H9 (cell line): ENCODE data around the gene PKD1. TPM values are rescaled to one million over a fixed set of nuclear protein-coding genes. Genes with fewer than 3 reads are reported as not detected.

Source experiments
- DNase-seq: peaks from one replicate; pipeline ENCODE4 v3.0.0-alpha.2; 2017
- H2AFZ ChIP-seq: one replicate; pipeline ENCODE4 v1.6.1; 2013; ENCODE audit warnings: mild to moderate bottlenecking, low read length, control low read depth, moderate library complexity
- H2AK5ac ChIP-seq: 2 replicates; pipeline ENCODE4 v1.6.1; 2013; ENCODE audit warnings: low read length, control low read depth, mixed read lengths; ENCODE audit not compliant: insufficient read length
- H2BK120ac ChIP-seq: one replicate; pipeline ENCODE4 v1.6.1; 2013; ENCODE audit warnings: low read depth, mild to moderate bottlenecking, low read length, control low read depth, inconsistent platforms; ENCODE audit not compliant: poor library complexity, severe bottlenecking
- H2BK12ac ChIP-seq: 2 replicates; pipeline ENCODE4 v1.6.1; 2013; ENCODE audit warnings: low read length, control low read depth, mixed read lengths, low read depth; ENCODE audit not compliant: insufficient read length
- H2BK15ac ChIP-seq: 2 replicates; pipeline ENCODE4 v1.6.1; 2013; ENCODE audit warnings: low read depth, low read length, control low read depth
- H2BK20ac ChIP-seq: one replicate; pipeline ENCODE4 v1.6.1; 2013; ENCODE audit warnings: low read depth, mild to moderate bottlenecking, low read length, control low read depth, inconsistent platforms; ENCODE audit not compliant: poor library complexity, severe bottlenecking
- H2BK5ac ChIP-seq: 2 replicates; pipeline ENCODE4 v1.6.1; 2013; ENCODE audit warnings: low read length, control low read depth, mixed read lengths; ENCODE audit not compliant: insufficient read length
- H3K14ac ChIP-seq: 2 replicates; pipeline ENCODE4 v1.6.1; 2013; ENCODE audit warnings: low read length, control low read depth; ENCODE audit not compliant: insufficient read depth
- H3K18ac ChIP-seq: 2 replicates; pipeline ENCODE4 v1.6.1; 2013; ENCODE audit warnings: low read depth, mild to moderate bottlenecking, mixed read lengths, low read length, control low read depth; ENCODE audit not compliant: insufficient read length
- H3K23ac ChIP-seq: 2 replicates; pipeline ENCODE4 v1.6.1; 2013; ENCODE audit warnings: low read length, control low read depth, mixed read lengths, low read depth; ENCODE audit not compliant: insufficient read length
- H3K23me2 ChIP-seq: 2 replicates; pipeline ENCODE4 v1.6.1; 2013; ENCODE audit warnings: low read depth, mild to moderate bottlenecking, mixed read lengths, low read length, control low read depth; ENCODE audit not compliant: insufficient read length, poor library complexity, severe bottlenecking
- H3K27ac ChIP-seq: 2 replicates; pipeline ENCODE4 v1.5.1; 2013; ENCODE audit warnings: low read length, control low read depth, mixed read lengths, low read depth; ENCODE audit not compliant: insufficient read length
- H3K27me3 ChIP-seq: 2 replicates; pipeline ENCODE4 v1.6.1; 2013; ENCODE audit warnings: low read length, control low read depth, inconsistent platforms; ENCODE audit not compliant: insufficient read depth
- H3K4ac ChIP-seq: 2 replicates; pipeline ENCODE4 v1.6.1; 2013; ENCODE audit warnings: low read depth, mild to moderate bottlenecking, control low read depth, inconsistent platforms, low read length, moderate library complexity
- H3K4me1 ChIP-seq: 2 replicates; pipeline ENCODE4 v1.6.1; 2013; ENCODE audit warnings: low read length, control low read depth, inconsistent platforms; ENCODE audit not compliant: insufficient read depth
- H3K4me2 ChIP-seq: 2 replicates; pipeline ENCODE4 v1.6.1; 2013; ENCODE audit warnings: low read length, control low read depth, mixed read lengths; ENCODE audit not compliant: insufficient read length, insufficient read depth
- H3K56ac ChIP-seq: 2 replicates; pipeline ENCODE4 v1.6.1; 2013; ENCODE audit warnings: low read depth, mild to moderate bottlenecking, mixed read lengths, low read length, control low read depth; ENCODE audit not compliant: insufficient read length
- H3K79me1 ChIP-seq: 2 replicates; pipeline ENCODE4 v1.6.1; 2013; ENCODE audit warnings: low read depth, mild to moderate bottlenecking, moderate library complexity, low read length, control low read depth, inconsistent platforms; ENCODE audit not compliant: insufficient read depth, poor library complexity, severe bottlenecking
- H3K79me2 ChIP-seq: 2 replicates; pipeline ENCODE4 v1.6.1; 2013; ENCODE audit warnings: low read length, control low read depth, inconsistent platforms; ENCODE audit not compliant: insufficient read depth
- H3K9ac ChIP-seq: 2 replicates; pipeline ENCODE4 v1.6.1; 2013; ENCODE audit warnings: low read length, control low read depth, mixed read lengths; ENCODE audit not compliant: insufficient read length; ENCODE audit errors: extremely low read depth
- H3K9me3 ChIP-seq: one replicate; pipeline ENCODE4 v1.6.1; 2013; ENCODE audit warnings: low read depth, low read length, inconsistent platforms; ENCODE audit not compliant: control insufficient read depth
- H3T11ph ChIP-seq: one replicate; pipeline ENCODE4 v1.6.1; 2013; ENCODE audit warnings: mild to moderate bottlenecking, low read length, control low read depth, inconsistent platforms
- H4K20me1 ChIP-seq: one replicate; pipeline ENCODE4 v1.6.1; 2013; ENCODE audit not compliant: control insufficient read depth, insufficient read length, insufficient read depth
- H4K5ac ChIP-seq: 2 replicates; pipeline ENCODE4 v1.6.1; 2013; ENCODE audit warnings: low read depth, mild to moderate bottlenecking, mixed read lengths, low read length, control low read depth; ENCODE audit not compliant: insufficient read length
- H4K8ac ChIP-seq: replicated peaks from 2 replicates; pipeline ENCODE4 v1.6.1; 2013; ENCODE audit warnings: low read length, control low read depth, mixed read lengths, low read depth; ENCODE audit not compliant: insufficient read length
- H4K91ac ChIP-seq: 2 replicates; pipeline ENCODE4 v1.6.1; 2013; ENCODE audit warnings: low read depth, mild to moderate bottlenecking, moderate library complexity, mixed read lengths, low read length, control low read depth; ENCODE audit not compliant: insufficient read length
- H3K27ac Mint-ChIP-seq, 3 experiments: 2 replicates in 2 of 3; 3 replicates in 1 of 3; pipeline ENCODE4 v1.8.0; 2020 to 2021; ENCODE audit warnings: mixed read lengths in 3 of 3, mild to moderate bottlenecking in 1 of 3, moderate library complexity in 1 of 3
- H3K27me3 Mint-ChIP-seq: 2 replicates; pipeline ENCODE4 v1.8.0; 2021; ENCODE audit warnings: low read depth, mild to moderate bottlenecking, moderate library complexity, mixed read lengths
- H3K36me3 Mint-ChIP-seq, 3 experiments: 2 replicates in 2 of 3; 3 replicates in 1 of 3; pipeline ENCODE4 v1.8.0; 2020 to 2021; ENCODE audit warnings: low read depth in 3 of 3, mixed read lengths in 3 of 3; ENCODE audit not compliant: insufficient read depth in 1 of 3
- H3K4me1 Mint-ChIP-seq, 2 experiments: 2 replicates each; pipeline ENCODE4 v1.8.0; 2020; ENCODE audit warnings: mixed read lengths in 2 of 2
- H3K4me3 Mint-ChIP-seq, 2 experiments: 2 replicates in 1 of 2; 3 replicates in 1 of 2; pipeline ENCODE4 v1.8.0; 2020 to 2021; ENCODE audit warnings: mild to moderate bottlenecking in 2 of 2, mixed read lengths in 2 of 2, moderate library complexity in 1 of 2
- H3K9me3 Mint-ChIP-seq, 2 experiments: 2 replicates in 1 of 2; 3 replicates in 1 of 2; pipeline ENCODE4 v1.8.0; 2020; ENCODE audit warnings: mild to moderate bottlenecking in 2 of 2, mixed read lengths in 2 of 2, moderate library complexity in 1 of 2
- CTCF ChIP-seq: fragments of 200-600 bp; sonication (generic); conservative IDR thresholded peaks from 3 replicates; pipeline ENCODE4 v1.8.0; 2021; ENCODE audit warnings: antibody characterized with exemption, mild to moderate bottlenecking
- WGBS: extraction: QIAGEN DNeasy Blood & Tissue Kit; methylation state at CpG from one replicate; pipeline ENCODE4 v1.1.7; 2013; ENCODE audit warnings: missing lambda C conversion rate, low lambda C conversion rate, mixed read lengths; ENCODE audit not compliant: insufficient read length; ENCODE audit errors: extremely low coverage; 5-methylcytosine and 5-hydroxymethylcytosine counted together
- total RNA-seq: library from RNA; stranded (reverse); gene quantifications from 2 replicates; pipeline ENCODE4 v1.2.1, GENCODE V29; 2021

PKD1 gene
- total RNA-seq, 1 experiment from 2014 or later = 88.0 TPM

GRCh38 chr16:2184346-2184745, 48.6 kb upstream of the PKD1 start:
- Histone ChIP-seq H3K23ac (no peak overlapping the region), H3K79me1 (no peaks in the 10 kb centered on the region), H3K4me1 (no peaks in the 10 kb centered on the region), H3T11ph (no peak overlapping the region), H2BK12ac (no peak overlapping the region), H2AFZ (no peak overlapping the region), H3K18ac (no peak overlapping the region), H4K20me1 (peaks cover 3% of the 10 kb centered on the region), H3K27ac (no peak overlapping the region), H3K9ac (no peak overlapping the region), H3K14ac (no peak overlapping the region), H3K56ac (no peak overlapping the region), H3K9me3 (no peaks in the 10 kb centered on the region), H2BK5ac (no peak overlapping the region), H2BK120ac (no peak overlapping the region), H3K27me3 (no peaks in the 10 kb centered on the region), H4K5ac (no peak overlapping the region), H3K4ac (no peak overlapping the region), H4K8ac (no peak overlapping the region), H2BK15ac (no peak overlapping the region), H3K79me2 (no peaks in the 10 kb centered on the region), H2BK20ac (no peak overlapping the region), H4K91ac (no peak overlapping the region), H3K4me2 (no peak overlapping the region), H3K23me2 (no peaks in the 10 kb centered on the region), H2AK5ac (no peak overlapping the region)
- Mint-ChIP-seq H3K27ac (peak overlapping the region in 2 of 3 experiments; percentile 10 to 79; a peak in 3 of 7 replicates), H3K36me3 (peaks cover 0 to 9% (median 4%) of the 10 kb centered on the region in 3 experiments; a peak in 3 of 7 replicates), H3K4me3 (no peak overlapping the region), H3K4me1 (peaks cover 3 to 7% of the 10 kb centered on the region in 2 experiments), H3K27me3 (no peaks in the 10 kb centered on the region; the same call in 1 of the 2 replicates), H3K9me3 (no peaks in the 10 kb centered on the region)
- DNase-seq = no peak
- no CpG with 5 or more reads among the region's 19 CpGs for WGBS
- TF ChIP-seq CTCF = no peak
